ENCODE results near the gene MORC1. TPM values are rescaled to one million over a fixed set of nuclear protein-coding genes. Genes with fewer than 3 reads are reported as not detected.

Gene MORC1
- total RNA-seq, 1 donor from 2014 or later = not detected

DNA sequence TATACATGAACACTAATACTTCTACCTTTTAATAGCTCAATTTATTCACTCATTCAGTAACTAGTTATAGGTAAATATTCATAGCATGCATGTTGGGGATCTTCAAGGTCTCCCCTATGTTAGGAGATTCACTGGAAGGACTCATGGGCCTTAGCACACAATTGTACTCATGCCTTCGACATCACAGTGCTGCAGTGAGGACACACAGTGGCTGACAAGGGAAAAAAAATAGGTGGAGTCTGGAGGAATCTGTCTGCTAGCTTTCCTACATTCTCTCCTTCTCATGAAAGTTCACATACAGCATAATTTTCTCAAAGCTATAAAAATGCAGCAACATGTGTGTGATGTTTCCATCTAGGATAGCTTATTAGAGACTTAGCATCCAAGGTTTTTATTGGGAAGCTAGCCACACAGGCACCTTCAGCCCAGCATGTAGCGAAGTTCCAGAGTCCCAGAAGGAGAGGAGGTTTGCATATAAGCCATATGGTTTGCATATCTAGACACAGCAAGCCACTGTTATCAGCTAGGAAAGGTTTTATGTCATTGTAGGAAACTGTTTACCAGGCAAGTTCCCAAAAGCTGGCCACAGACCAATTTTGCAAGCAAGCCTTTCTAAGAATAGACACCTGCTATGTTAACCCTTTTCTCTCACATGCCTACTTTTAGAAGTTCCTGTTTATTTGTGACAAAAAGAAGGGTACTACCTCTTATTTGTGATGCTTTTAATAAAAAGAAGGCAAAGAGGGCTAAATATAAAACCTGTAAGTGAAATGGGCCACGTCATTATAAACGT is 46.4 kb downstream of the MORC1 start:
- DNase-seq = no peak
- H3K27ac ChIP-seq = no peak overlapping the region

DNA sequence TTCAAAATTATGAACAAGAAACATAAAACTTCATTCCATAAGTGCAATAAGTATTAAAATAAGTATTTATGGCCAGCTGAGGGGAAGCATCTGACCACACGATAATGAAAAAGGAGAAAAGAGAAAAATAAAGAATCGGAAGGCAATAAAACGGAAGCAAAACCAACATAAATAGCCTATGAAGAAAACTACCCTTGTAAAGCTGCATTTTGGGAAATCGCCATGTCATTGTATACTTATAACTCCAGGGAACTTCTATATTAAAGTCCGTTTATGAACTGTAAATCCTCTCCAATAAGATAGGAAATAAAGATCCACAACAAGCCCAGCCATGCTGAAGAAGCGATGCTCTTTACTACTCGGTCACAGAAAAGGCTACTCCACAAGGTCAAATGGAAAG is 47.7 kb downstream of the MORC1 start:
- Histone ChIP-seq H3K36me3 (no peaks in the 10 kb centered on the region), H3K27ac (no peak overlapping the region), H3K4me1 (peaks cover 7% of the 10 kb centered on the region), H3K9me3 (no peaks in the 10 kb centered on the region), H3K4me3 (no peak overlapping the region), H3K27me3 (ENCODE audit: low read depth) (no peaks in the 10 kb centered on the region)
- DNase-seq = no peak
- TF ChIP-seq, protein P1, sequence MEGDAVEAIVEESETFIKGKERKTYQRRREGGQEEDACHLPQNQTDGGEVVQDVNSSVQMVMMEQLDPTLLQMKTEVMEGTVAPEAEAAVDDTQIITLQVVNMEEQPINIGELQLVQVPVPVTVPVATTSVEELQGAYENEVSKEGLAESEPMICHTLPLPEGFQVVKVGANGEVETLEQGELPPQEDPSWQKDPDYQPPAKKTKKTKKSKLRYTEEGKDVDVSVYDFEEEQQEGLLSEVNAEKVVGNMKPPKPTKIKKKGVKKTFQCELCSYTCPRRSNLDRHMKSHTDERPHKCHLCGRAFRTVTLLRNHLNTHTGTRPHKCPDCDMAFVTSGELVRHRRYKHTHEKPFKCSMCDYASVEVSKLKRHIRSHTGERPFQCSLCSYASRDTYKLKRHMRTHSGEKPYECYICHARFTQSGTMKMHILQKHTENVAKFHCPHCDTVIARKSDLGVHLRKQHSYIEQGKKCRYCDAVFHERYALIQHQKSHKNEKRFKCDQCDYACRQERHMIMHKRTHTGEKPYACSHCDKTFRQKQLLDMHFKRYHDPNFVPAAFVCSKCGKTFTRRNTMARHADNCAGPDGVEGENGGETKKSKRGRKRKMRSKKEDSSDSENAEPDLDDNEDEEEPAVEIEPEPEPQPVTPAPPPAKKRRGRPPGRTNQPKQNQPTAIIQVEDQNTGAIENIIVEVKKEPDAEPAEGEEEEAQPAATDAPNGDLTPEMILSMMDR (IDR thresholded peaks at IDR 0.05) = no peak
- no peak for ATAC-seq
- intact Hi-C loops (cut with DNase I) = no loop called here

More for the DNA sequence above, 46.4 kb downstream of the MORC1 start:
- ATAC-seq = no peak
- Histone ChIP-seq H3K9me3 (no peaks in the 10 kb centered on the region), H3K4me1 (peaks cover 7% of the 10 kb centered on the region), H3K27me3 (ENCODE audit: low read depth) (no peaks in the 10 kb centered on the region), H3K36me3 (no peaks in the 10 kb centered on the region), H3K4me3 (no peak overlapping the region)
- intact Hi-C loops (cut with DNase I) = no loop called here
- TF ChIP-seq, protein P1 (IDR thresholded peaks at IDR 0.05) = no peak

DNA sequence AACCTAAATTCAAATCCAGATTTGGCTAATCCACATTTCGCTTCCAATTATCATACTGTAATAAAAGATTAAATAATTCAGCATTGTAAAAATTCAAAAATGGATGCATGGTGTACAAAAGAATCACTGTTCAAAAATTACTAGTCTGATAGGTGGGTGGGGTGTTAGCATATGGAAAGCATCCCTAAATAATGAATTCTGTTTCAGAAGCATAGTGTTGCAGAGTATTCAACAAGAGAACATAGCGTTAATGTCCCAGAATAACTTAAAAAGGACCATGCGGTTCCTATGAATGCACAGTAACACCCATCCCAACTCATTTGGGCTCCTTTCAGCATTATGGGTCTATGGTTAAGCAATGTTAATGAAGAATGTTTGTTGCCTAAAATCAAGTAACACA is 51.1 kb downstream of the MORC1 start:
- Histone ChIP-seq H3K4me3 (no peak overlapping the region), H3K4me1 (peaks cover 4% of the 10 kb centered on the region), H3K9me3 (no peaks in the 10 kb centered on the region), H3K27ac (no peak overlapping the region), H3K27me3 (ENCODE audit: low read depth) (no peaks in the 10 kb centered on the region), H3K36me3 (no peaks in the 10 kb centered on the region)
- ATAC-seq (no peak), DNase-seq (no peak)
- TF ChIP-seq, protein P1 (IDR thresholded peaks at IDR 0.05) = no peak
- intact Hi-C loops (cut with DNase I) = no loop called here

DNA sequence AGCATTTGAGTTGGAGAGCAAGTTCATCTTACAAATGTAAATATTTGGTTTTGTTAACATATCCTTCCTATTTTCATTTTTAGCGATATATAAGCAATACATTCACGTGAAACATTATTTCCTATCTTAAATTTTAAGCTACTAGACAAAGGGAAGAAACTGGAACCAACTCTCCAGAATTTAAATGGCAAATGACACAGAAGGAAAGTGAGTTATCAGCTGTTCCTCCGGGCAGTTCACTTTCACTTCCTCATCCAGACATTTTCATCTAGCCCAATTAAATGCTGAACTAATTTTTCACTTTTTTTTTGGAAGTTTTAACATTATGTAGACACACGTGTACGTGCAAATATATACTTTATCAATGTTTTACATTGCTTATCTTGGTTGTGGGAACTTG is 58.7 kb downstream of the MORC1 start:
- TF ChIP-seq, protein P1 (IDR thresholded peaks at IDR 0.05) = no peak
- intact Hi-C loops (cut with DNase I) = no loop called here
- H3K9me3 ChIP-seq = no peaks in the 10 kb centered on the region
- H3K4me1 ChIP-seq = no peaks in the 10 kb centered on the region
- H3K27me3 ChIP-seq (ENCODE audit: low read depth) = no peaks in the 10 kb centered on the region
- no peak for DNase-seq
- ATAC-seq = no peak
- no peaks in the 10 kb centered on the region for H3K36me3 ChIP-seq
- H3K27ac ChIP-seq = no peak overlapping the region
- H3K4me3 ChIP-seq = no peak overlapping the region

DNA sequence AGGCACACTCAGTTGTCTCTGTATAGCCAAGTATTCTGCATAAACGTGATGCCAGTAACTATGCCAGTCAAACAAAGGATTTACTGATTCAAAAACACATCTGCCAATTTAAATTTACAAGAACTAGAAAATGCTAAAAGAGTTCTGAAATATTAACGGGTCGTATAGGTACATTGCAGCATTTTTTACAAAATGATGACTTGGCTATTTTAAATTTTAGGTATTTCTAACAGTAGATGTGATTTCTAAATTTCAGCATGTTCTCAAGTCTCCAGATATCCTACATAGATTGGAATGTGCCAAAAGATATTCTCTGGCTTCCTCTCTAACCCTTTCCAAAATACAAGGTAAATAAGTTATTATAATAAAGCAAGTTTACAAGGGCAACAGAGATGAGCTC is 60.3 kb downstream of the MORC1 start:
- Histone ChIP-seq H3K4me1 (no peaks in the 10 kb centered on the region), H3K27ac (no peak overlapping the region), H3K9me3 (no peaks in the 10 kb centered on the region), H3K27me3 (ENCODE audit: low read depth) (no peaks in the 10 kb centered on the region), H3K36me3 (no peaks in the 10 kb centered on the region), H3K4me3 (no peak overlapping the region)
- TF ChIP-seq, protein P1 (IDR thresholded peaks at IDR 0.05) = no peak
- DNase-seq (no peak), ATAC-seq (no peak)
- intact Hi-C loops (cut with DNase I) = no loop called here

Measured in lower lobe of right lung (tissue), 2 donors.